ENCODE measurements around the gene LRIG1.
"Not testable (repeated sequence)": the region's sequence is repeated elsewhere in the genome, so short reads cannot be mapped to it uniquely, and the experiment has no call there.

The LRIG1 gene

DNA sequence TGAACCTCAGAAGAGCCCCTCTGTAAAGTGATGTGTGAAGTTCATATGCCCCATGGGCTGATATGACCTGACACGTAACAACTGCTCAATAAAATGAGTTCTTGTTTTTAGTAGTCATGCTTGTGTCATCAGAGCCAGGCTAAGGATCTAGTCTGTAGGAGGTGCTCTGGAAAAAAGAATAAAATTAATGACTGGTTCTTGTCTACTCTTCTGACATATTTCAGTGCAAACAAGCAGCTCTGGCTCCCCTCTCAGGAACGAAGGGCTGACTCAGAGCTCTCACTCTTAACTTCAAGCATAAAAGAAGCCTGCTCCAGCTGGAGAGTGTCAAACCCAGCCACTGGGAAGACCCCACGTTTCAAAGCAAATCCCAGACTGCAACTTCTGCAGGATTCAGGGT is 77.0 kb downstream of the LRIG1 start:
- DNase-seq (ENCODE audit: low spot score): no peak
- TF ChIP-seq, protein P1, sequence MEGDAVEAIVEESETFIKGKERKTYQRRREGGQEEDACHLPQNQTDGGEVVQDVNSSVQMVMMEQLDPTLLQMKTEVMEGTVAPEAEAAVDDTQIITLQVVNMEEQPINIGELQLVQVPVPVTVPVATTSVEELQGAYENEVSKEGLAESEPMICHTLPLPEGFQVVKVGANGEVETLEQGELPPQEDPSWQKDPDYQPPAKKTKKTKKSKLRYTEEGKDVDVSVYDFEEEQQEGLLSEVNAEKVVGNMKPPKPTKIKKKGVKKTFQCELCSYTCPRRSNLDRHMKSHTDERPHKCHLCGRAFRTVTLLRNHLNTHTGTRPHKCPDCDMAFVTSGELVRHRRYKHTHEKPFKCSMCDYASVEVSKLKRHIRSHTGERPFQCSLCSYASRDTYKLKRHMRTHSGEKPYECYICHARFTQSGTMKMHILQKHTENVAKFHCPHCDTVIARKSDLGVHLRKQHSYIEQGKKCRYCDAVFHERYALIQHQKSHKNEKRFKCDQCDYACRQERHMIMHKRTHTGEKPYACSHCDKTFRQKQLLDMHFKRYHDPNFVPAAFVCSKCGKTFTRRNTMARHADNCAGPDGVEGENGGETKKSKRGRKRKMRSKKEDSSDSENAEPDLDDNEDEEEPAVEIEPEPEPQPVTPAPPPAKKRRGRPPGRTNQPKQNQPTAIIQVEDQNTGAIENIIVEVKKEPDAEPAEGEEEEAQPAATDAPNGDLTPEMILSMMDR (IDR thresholded peaks at IDR 0.05; ENCODE audit: extremely low read depth, insufficient read depth, missing control alignments): no peak
- in situ Hi-C loops (cut with MboI; ENCODE audit: low pct_unique_long_range_greater_than_20kb, low sequenced_read_pairs, unreplicated experiment): loop anchor here (25.0 kb wide), 1 partner anchor 389 kb away; no protein-coding TSS in a partner anchor

GRCh38 chr3:66421893-66422292 is 78.9 kb downstream of the LRIG1 start:
- in situ Hi-C loops (cut with MboI; ENCODE audit: low pct_unique_long_range_greater_than_20kb, low sequenced_read_pairs, unreplicated experiment): loop anchor here (25.0 kb wide), 1 partner anchor 390 kb away; no protein-coding TSS in a partner anchor
- DNase-seq (ENCODE audit: low spot score): not testable (repeated sequence)

DNA sequence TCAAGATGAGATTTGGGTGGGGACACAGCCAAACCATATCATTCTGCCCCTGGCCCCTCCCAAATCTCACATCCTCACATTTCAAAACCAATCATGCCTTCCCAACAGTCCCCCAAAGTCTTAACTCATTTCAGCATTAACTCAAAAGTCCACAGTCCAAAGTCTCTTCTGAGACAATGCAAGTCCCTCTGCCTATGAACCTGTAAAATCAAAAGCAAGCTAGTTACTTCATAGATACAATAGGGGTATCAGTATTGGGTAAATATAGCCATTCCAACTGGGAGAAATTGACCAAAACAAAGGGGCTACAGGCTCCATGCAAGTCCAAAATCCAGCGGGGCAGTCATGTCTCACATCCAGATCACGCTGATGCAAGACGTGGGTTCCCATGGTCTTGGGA is 79.7 kb downstream of the LRIG1 start:
- DNase-seq (ENCODE audit: low spot score): not testable (repeated sequence)
- in situ Hi-C loops (cut with MboI; ENCODE audit: low pct_unique_long_range_greater_than_20kb, low sequenced_read_pairs, unreplicated experiment): loop anchor here (25.0 kb wide), 1 partner anchor 391 kb away; no protein-coding TSS in a partner anchor

DNA sequence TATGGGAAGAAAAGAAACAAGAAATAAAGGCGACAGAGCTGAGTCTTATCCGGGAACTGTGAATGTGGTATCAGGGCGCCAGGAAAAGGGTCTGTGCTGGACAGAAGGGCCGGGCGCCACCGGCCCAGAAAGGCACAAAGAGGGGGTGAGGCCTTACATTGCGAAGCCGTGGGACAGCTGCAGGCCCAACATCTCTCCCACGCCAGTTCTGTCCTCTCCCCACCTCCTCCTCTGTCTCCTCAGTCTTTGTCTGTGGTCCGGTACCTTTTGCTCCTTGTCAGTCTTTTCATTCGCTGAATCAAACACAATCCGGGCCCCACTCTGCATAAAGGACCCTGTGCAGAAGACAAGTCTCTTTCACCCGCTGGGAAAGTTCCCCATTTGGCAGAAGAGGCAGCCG is 81.8 kb downstream of the LRIG1 start:
- in situ Hi-C loops (cut with MboI; ENCODE audit: low pct_unique_long_range_greater_than_20kb, low sequenced_read_pairs, unreplicated experiment): loop anchor here (25.0 kb wide), 1 partner anchor 393 kb away; no protein-coding TSS in a partner anchor
- TF ChIP-seq, protein P1 (IDR thresholded peaks at IDR 0.05; ENCODE audit: extremely low read depth, insufficient read depth, missing control alignments): no peak
- no peak for DNase-seq (ENCODE audit: low spot score)

- no peak for DNase-seq (ENCODE audit: low spot score)
- in situ Hi-C loops (cut with MboI; ENCODE audit: low pct_unique_long_range_greater_than_20kb, low sequenced_read_pairs, unreplicated experiment): loop anchor here (25.0 kb wide), 1 partner anchor 394 kb away; no protein-coding TSS in a partner anchor
- TF ChIP-seq, protein P1 (IDR thresholded peaks at IDR 0.05; ENCODE audit: extremely low read depth, insufficient read depth, missing control alignments): no peak
Measured at GRCh38 chr3:66418475-66418931, 82.3 kb downstream of the LRIG1 start.

DNA sequence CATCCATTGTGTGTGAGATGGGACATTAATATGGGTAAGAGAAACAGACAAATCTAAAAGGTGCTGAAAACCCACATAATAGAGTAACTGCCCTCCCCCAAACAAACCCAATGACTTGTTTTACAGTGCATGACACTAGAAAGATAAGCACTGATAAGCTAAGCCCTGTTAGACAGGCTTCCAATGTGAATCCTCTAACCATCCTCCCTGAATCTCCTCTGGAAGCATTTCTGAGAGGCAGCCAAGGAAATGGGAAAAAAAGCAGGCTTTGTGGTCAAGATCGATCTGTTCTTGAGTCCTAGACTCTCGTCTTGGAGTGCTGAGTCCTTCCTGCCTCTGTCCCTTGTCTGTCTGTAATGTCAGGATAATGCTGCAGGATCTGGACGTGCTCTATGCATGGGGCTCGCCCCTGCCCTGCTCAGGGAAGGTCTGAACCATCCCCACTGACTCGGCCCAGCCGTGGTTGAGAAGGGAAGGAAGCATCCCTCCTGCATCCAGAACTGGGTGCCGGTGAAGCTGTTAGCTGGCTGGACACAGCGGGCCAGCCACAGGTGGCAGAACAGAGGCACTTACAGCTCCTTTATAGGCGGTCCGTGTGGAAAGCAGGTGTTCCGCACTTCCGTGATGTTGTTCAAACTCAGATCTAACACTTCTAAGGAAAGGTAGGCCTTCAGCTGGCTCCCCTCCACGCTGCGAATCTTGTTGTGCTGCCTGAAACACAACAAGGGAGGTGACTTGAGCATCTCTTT is 84.1 kb downstream of the LRIG1 start:
- no peak for DNase-seq (ENCODE audit: low spot score)
- TF ChIP-seq, protein P1 (IDR thresholded peaks at IDR 0.05; ENCODE audit: extremely low read depth, insufficient read depth, missing control alignments): no peak
- in situ Hi-C loops (cut with MboI; ENCODE audit: low pct_unique_long_range_greater_than_20kb, low sequenced_read_pairs, unreplicated experiment): loop anchor here (25.0 kb wide), 1 partner anchor 396 kb away; no protein-coding TSS in a partner anchor

GRCh38 chr3:66415867-66416428 is 84.9 kb downstream of the LRIG1 start:
- in situ Hi-C loops (cut with MboI; ENCODE audit: low pct_unique_long_range_greater_than_20kb, low sequenced_read_pairs, unreplicated experiment): loop anchor here (25.0 kb wide), 1 partner anchor 396 kb away; no protein-coding TSS in a partner anchor
- no peak for DNase-seq (ENCODE audit: low spot score)
- TF ChIP-seq, protein P1 (IDR thresholded peaks at IDR 0.05; ENCODE audit: extremely low read depth, insufficient read depth, missing control alignments): no peak
